Ectodermal cell (in vitro differentiated cells): Measurements from ENCODE around the gene ANXA10.

ENCODE experiments used
- H3K27ac ChIP-seq: 2 replicates; pipeline ENCODE4 v1.7.0; 2013; ENCODE audit warnings: mild to moderate bottlenecking, low read depth, low read length; ENCODE audit not compliant: insufficient read depth, poor library complexity, severe bottlenecking
- H3K27me3 ChIP-seq: 2 replicates; pipeline ENCODE4 v1.7.0; 2013; ENCODE audit warnings: mild to moderate bottlenecking, low read length; ENCODE audit not compliant: insufficient read depth, control insufficient read depth, poor library complexity, severe bottlenecking
- H3K36me3 ChIP-seq: one replicate; pipeline ENCODE4 v1.7.0; 2013; ENCODE audit warnings: low read length; ENCODE audit not compliant: control insufficient read depth, insufficient read depth
- H3K4me1 ChIP-seq: one replicate; pipeline ENCODE4 v1.7.0; 2013; ENCODE audit warnings: low read length; ENCODE audit not compliant: control insufficient read depth, insufficient read depth
- H3K4me3 ChIP-seq: 2 replicates; pipeline ENCODE4 v1.7.0; 2013; ENCODE audit warnings: low read depth, low read length, control low read depth; ENCODE audit not compliant: insufficient read depth
- H3K9me3 ChIP-seq: 2 replicates; pipeline ENCODE4 v1.7.0; 2013; ENCODE audit warnings: mild to moderate bottlenecking, low read length, moderate library complexity; ENCODE audit not compliant: control insufficient read depth
- WGBS, 2 experiments: methylation state at CpG; one replicate each; pipeline ENCODE4 v1.1.7; 2013; ENCODE audit warnings: missing lambda C conversion rate in 2 of 2; 5-methylcytosine and 5-hydroxymethylcytosine counted together

Gene ANXA10

GRCh38 chr4:168177546-168178149 lies 85.3 kb downstream of the ANXA10 start:
- Histone ChIP-seq H3K4me1 (no peaks in the 10 kb centered on the region), H3K9me3 (no peaks in the 10 kb centered on the region), H3K27ac (no peak overlapping the region), H3K27me3 (no peaks in the 10 kb centered on the region), H3K4me3 (no peak overlapping the region), H3K36me3 (no peaks in the 10 kb centered on the region)
- WGBS, 2 experiments, result 93 to 97% methylated on average over 2 to 4 of the region's 5 CpGs

- Histone ChIP-seq H3K4me1 (no peaks in the 10 kb centered on the region), H3K27me3 (no peaks in the 10 kb centered on the region), H3K9me3 (no peaks in the 10 kb centered on the region), H3K36me3 (no peaks in the 10 kb centered on the region), H3K27ac (no peak overlapping the region), H3K4me3 (no peak overlapping the region)
- 49 to 53% methylated on average over 4 to 5 of the region's 6 CpGs for WGBS, 2 experiments
These were observed 91.6 kb downstream of the ANXA10 start for GRCh38 chr4:168183717-168184571.

- Histone ChIP-seq H3K4me3 (no peak overlapping the region), H3K36me3 (no peaks in the 10 kb centered on the region), H3K4me1 (no peaks in the 10 kb centered on the region), H3K9me3 (no peaks in the 10 kb centered on the region), H3K27me3 (no peaks in the 10 kb centered on the region), H3K27ac (no peak overlapping the region)
- WGBS, 2 experiments, result 95 to 100% methylated on average over 1 of the region's 1 CpG
These were observed 96.4 kb downstream of the ANXA10 start for GRCh38 chr4:168188754-168189153.

- no peaks in the 10 kb centered on the region for H3K27me3 ChIP-seq
- H3K36me3 ChIP-seq, result no peaks in the 10 kb centered on the region
- no peak overlapping the region for H3K27ac ChIP-seq
- no peaks in the 10 kb centered on the region for H3K9me3 ChIP-seq
- no peaks in the 10 kb centered on the region for H3K4me1 ChIP-seq
- no peak overlapping the region for H3K4me3 ChIP-seq
These were observed 105.6 kb downstream of the ANXA10 start for GRCh38 chr4:168197926-168198325.

GRCh38 chr4:168199260-168199957 lies 107.1 kb downstream of the ANXA10 start:
- Histone ChIP-seq H3K27ac (no peak overlapping the region), H3K4me3 (no peak overlapping the region), H3K36me3 (no peaks in the 10 kb centered on the region), H3K9me3 (no peaks in the 10 kb centered on the region), H3K27me3 (no peaks in the 10 kb centered on the region), H3K4me1 (no peaks in the 10 kb centered on the region)
- WGBS, 2 experiments, result 67 to 84% methylated on average over 3 to 4 of the region's 4 CpGs

GRCh38 chr4:168200685-168201084 lies 108.3 kb downstream of the ANXA10 start:
- Histone ChIP-seq H3K4me3 (no peak overlapping the region), H3K4me1 (no peaks in the 10 kb centered on the region)
- WGBS, 2 experiments, result 90% methylated on average over 2 of the region's 3 CpGs; no CpG with 5 or more reads in 1 of the 2 experiments

GRCh38 chr4:168203233-168203911 lies 111.0 kb downstream of the ANXA10 start:
- H3K27me3 ChIP-seq, result no peaks in the 10 kb centered on the region
- H3K36me3 ChIP-seq, result no peaks in the 10 kb centered on the region
- 87 to 95% methylated on average over 4 of the region's 4 CpGs for WGBS, 2 experiments
- H3K27ac ChIP-seq, result no peak overlapping the region
- no peaks in the 10 kb centered on the region for H3K4me1 ChIP-seq
- no peaks in the 10 kb centered on the region for H3K9me3 ChIP-seq
- H3K4me3 ChIP-seq, result no peak overlapping the region

More at GRCh38 chr4:168200685-168201084, 108.3 kb downstream of the ANXA10 start:
- no peaks in the 10 kb centered on the region for H3K36me3 ChIP-seq
- H3K9me3 ChIP-seq, result no peaks in the 10 kb centered on the region
- no peak overlapping the region for H3K27ac ChIP-seq
- no peaks in the 10 kb centered on the region for H3K27me3 ChIP-seq

GRCh38 chr4:168208957-168209614 lies 116.7 kb downstream of the ANXA10 start:
- no peak overlapping the region for H3K4me3 ChIP-seq
- no peaks in the 10 kb centered on the region for H3K27me3 ChIP-seq
- H3K27ac ChIP-seq, result no peak overlapping the region
- no peaks in the 10 kb centered on the region for H3K36me3 ChIP-seq
- H3K9me3 ChIP-seq, result no peaks in the 10 kb centered on the region
- 92 to 93% methylated on average over 3 of the region's 3 CpGs for WGBS, 2 experiments
- H3K4me1 ChIP-seq, result no peaks in the 10 kb centered on the region

- Histone ChIP-seq H3K4me3 (no peak overlapping the region), H3K9me3 (no peaks in the 10 kb centered on the region), H3K27me3 (no peaks in the 10 kb centered on the region), H3K27ac (no peak overlapping the region), H3K4me1 (no peaks in the 10 kb centered on the region), H3K36me3 (no peaks in the 10 kb centered on the region)
- 100% methylated on average over 3 of the region's 3 CpGs; no CpG with 5 or more reads in 1 of the 2 experiments for WGBS, 2 experiments
These were observed 120.3 kb downstream of the ANXA10 start for GRCh38 chr4:168212656-168213055.
